Measurements from ENCODE around the gene DIS3L2. TPM values are rescaled to one million over a fixed set of nuclear protein-coding genes. Genes with fewer than 3 reads are reported as not detected.
"Not testable (repeated sequence)": the region's sequence is repeated elsewhere in the genome, so short reads cannot be mapped to it uniquely, and the experiment has no call there.

The DIS3L2 gene
- total RNA-seq, 1 experiment from 2014 or later, result 22.7 TPM

GRCh38 chr2:232027530-232027929, 66.0 kb downstream of the DIS3L2 start:
- Histone ChIP-seq H3K36me3 (replicated peaks; ENCODE audit: control insufficient read depth, insufficient read depth, low read length) (no peaks in the 10 kb centered on the region), H3K27me3 (ENCODE audit: control insufficient read depth, insufficient read depth, low read length) (no peaks in the 10 kb centered on the region), H3K4me3 (ENCODE audit: insufficient read depth, low read depth, low read length) (no peak overlapping the region)
- DNase-seq, result no peak

DNA sequence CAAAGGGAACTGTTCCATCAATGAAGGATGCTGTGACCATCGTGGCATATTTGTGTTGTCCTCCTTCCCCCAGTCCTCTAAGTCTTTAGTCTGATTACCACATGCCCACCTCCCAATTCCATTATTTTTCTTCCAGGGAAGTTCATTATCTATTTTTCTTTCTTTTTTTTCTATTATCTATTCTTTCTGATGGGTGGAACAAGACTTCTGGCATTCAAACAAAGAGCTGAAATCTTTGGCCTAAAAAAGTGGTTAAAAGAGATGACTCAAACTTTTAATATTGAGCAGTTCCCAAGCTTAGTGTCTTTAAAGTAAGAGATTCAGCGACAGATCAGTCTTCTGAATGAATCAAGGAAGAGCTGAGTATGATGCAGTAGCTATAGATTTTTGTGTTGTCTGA, 66.6 kb downstream of the DIS3L2 start:
- Histone ChIP-seq H3K27me3 (ENCODE audit: control insufficient read depth, insufficient read depth, low read length) (no peaks in the 10 kb centered on the region), H3K36me3 (replicated peaks; ENCODE audit: control insufficient read depth, insufficient read depth, low read length) (no peaks in the 10 kb centered on the region), H3K4me3 (ENCODE audit: insufficient read depth, low read depth, low read length) (no peak overlapping the region)
- no peak for DNase-seq

DNA sequence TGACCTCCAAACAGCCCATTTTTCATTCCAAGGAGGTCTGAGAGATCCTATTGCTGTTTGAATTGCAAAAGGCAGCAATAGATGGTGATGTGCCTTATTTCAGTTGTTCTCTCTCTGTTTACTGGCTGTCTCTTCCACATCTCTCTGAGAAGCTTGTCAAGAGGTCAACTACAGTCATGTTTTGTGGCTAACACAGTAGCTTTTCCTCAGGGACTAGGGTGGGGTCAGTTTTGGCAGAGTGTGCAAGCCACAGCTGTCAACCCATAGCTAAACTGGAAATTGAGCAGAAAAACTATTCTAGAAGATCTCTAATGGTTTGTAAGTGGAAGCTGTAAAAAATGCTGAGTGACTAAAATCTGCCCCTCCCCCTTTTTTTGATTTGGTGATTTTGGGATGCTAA, 67.1 kb downstream of the DIS3L2 start:
- no peak for DNase-seq

DNA sequence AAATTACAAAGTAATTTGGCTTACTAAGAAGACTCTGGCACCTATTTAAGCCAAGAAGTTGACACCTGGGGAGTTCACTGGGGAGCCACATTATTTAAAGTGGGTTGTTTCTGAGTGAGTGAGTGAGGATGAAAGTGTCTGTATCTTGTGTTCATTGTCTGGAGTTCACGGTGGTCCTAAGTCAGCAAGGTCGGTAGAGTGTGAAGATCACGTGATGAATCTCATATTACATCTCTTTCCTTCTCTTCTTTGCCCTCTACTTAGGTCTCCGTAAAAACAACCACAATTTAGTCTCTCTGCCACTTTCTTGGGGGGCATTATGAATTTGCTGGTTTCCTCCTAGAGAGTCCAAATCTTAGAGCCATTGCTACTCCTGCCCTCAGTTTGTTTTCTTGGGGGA, 67.8 kb downstream of the DIS3L2 start:
- H3K4me3 ChIP-seq (ENCODE audit: insufficient read depth, low read depth, low read length), result no peak overlapping the region
- H3K27me3 ChIP-seq (ENCODE audit: control insufficient read depth, insufficient read depth, low read length), result no peaks in the 10 kb centered on the region
- DNase-seq, result no peak
- H3K36me3 ChIP-seq (replicated peaks; ENCODE audit: control insufficient read depth, insufficient read depth, low read length), result no peaks in the 10 kb centered on the region

More for the DNA sequence above, 67.1 kb downstream of the DIS3L2 start:
- Histone ChIP-seq H3K27me3 (ENCODE audit: control insufficient read depth, insufficient read depth, low read length) (no peaks in the 10 kb centered on the region), H3K36me3 (replicated peaks; ENCODE audit: control insufficient read depth, insufficient read depth, low read length) (no peaks in the 10 kb centered on the region), H3K4me3 (ENCODE audit: insufficient read depth, low read depth, low read length) (no peak overlapping the region)

- H3K27me3 ChIP-seq (ENCODE audit: control insufficient read depth, insufficient read depth, low read length), result no peaks in the 10 kb centered on the region
- H3K36me3 ChIP-seq (replicated peaks; ENCODE audit: control insufficient read depth, insufficient read depth, low read length), result no peaks in the 10 kb centered on the region
- H3K4me3 ChIP-seq (ENCODE audit: insufficient read depth, low read depth, low read length), result no peak overlapping the region
- no peak for DNase-seq
Measured at GRCh38 chr2:232030229-232030628, 68.7 kb downstream of the DIS3L2 start.

- not testable (repeated sequence) for H3K4me3 ChIP-seq (ENCODE audit: insufficient read depth, low read depth, low read length); H3K36me3 ChIP-seq (replicated peaks; ENCODE audit: control insufficient read depth, insufficient read depth, low read length); DNase-seq; H3K27me3 ChIP-seq (ENCODE audit: control insufficient read depth, insufficient read depth, low read length)
Measured at GRCh38 chr2:232035292-232035691, 73.8 kb downstream of the DIS3L2 start.

DNA sequence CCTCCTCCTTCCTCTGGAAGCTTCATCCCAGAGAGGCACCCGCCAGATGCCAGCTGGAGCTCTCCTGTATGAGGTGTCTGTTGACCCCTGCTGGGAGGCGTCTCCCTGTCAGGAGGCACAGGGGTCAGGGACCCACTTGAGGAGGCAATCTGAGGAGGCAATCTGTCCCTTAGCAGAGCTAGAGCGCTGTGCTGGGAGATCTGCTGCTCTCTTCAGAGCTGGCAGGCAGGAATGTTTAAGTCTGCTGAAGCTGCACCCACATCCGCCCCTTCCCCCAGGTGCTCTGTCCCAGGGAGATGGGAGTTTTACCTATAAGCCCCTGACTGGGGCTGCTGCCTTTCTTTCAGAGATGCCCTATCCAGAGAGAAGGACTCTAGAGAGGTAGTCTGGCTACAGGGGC, 75.4 kb downstream of the DIS3L2 start:
- DNase-seq; H3K27me3 ChIP-seq (ENCODE audit: control insufficient read depth, insufficient read depth, low read length); H3K36me3 ChIP-seq (replicated peaks; ENCODE audit: control insufficient read depth, insufficient read depth, low read length); H3K4me3 ChIP-seq (ENCODE audit: insufficient read depth, low read depth, low read length): not testable (repeated sequence)

DNA sequence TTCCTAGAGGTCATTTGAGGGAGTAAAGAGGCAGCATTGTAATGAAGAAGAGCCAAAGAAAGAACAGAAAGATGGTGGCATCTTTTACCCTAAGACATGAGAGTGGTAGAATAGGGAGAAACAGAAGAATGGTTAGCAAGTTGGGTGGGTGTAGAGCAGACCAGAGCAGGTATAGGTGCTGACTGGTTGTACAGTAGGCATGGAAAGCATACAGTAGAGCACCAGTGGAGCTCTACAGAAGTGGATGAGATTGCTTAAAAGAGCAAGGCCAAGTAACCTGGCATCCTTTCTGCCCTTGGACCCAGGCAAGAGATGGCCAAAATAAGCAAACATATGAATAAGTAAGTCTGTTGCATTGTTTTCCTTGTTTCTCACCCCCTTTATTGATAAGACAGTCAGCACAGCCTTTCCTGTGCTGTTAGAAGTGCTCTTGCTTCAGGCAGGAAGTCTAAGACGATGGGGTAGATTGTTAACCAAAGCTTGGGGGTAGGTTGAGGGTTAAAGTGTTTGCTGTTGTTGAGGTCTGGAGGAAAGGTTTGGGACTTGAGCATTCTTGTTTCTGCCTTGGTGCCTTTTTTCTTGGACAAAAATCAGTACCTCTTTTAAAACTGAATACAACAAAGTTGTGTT, 76.9 kb downstream of the DIS3L2 start:
- H3K27me3 ChIP-seq (ENCODE audit: control insufficient read depth, insufficient read depth, low read length), result no peaks in the 10 kb centered on the region
- H3K4me3 ChIP-seq (ENCODE audit: insufficient read depth, low read depth, low read length), result no peak overlapping the region
- no peak for DNase-seq
- no peaks in the 10 kb centered on the region for H3K36me3 ChIP-seq (replicated peaks; ENCODE audit: control insufficient read depth, insufficient read depth, low read length)

DNA sequence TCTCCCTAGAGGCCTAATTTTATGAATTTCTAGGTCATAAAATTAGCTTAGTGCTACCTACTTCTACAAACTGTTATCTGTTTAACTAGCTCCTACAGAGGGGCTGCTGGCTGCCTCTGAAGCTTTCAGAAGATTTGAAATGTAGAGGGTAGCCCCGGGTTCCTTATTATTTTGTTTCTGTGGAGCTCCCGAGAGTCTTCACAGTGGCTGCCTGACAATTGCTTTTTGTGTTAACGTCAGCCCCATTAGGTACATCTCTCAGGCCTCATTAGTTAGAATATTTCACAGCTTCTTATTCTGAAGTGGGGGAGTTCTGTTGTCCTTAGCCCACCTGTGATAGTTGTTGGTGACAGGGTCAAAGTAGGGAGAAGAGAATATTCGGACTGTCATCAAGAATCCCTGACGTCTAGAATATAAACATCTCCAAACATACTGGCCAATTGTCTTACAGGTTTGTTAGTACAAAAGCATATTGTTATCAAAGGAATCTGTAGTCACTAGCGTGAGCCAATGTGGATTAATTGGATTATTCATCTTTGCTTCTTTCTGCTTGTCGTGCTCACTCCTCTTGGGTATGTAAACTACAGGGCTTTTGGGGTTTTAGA, 77.5 kb downstream of the DIS3L2 start:
- Histone ChIP-seq H3K36me3 (replicated peaks; ENCODE audit: control insufficient read depth, insufficient read depth, low read length) (no peaks in the 10 kb centered on the region), H3K27me3 (ENCODE audit: control insufficient read depth, insufficient read depth, low read length) (no peaks in the 10 kb centered on the region), H3K4me3 (ENCODE audit: insufficient read depth, low read depth, low read length) (no peak overlapping the region)
- no peak for DNase-seq

- no peak for DNase-seq
- no peaks in the 10 kb centered on the region for H3K27me3 ChIP-seq (ENCODE audit: control insufficient read depth, insufficient read depth, low read length)
- H3K4me3 ChIP-seq (ENCODE audit: insufficient read depth, low read depth, low read length), result no peak overlapping the region
- H3K36me3 ChIP-seq (replicated peaks; ENCODE audit: control insufficient read depth, insufficient read depth, low read length), result no peaks in the 10 kb centered on the region
Measured at GRCh38 chr2:232042911-232043574, 81.5 kb downstream of the DIS3L2 start.

DNA sequence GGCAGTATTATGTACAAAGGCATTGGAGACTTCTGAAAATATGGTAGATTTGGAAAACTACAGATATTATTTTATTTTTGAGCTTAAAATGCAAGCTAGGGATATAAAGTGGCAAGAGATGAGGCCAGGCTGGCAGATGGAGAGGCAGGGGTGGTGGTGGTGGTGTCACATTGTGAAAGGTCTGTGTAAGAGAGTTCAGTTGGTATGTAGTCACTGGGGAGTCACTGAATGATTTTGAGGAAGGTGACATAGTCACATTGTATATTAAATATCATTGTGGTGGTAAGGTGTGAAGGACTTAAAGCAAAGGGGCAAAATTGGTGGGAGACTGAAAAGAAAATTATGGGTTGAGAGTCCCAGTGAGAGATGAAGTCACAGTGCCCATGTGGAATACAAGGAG, 82.5 kb downstream of the DIS3L2 start:
- Histone ChIP-seq H3K4me3 (ENCODE audit: insufficient read depth, low read depth, low read length) (no peak overlapping the region), H3K36me3 (replicated peaks; ENCODE audit: control insufficient read depth, insufficient read depth, low read length) (no peaks in the 10 kb centered on the region), H3K27me3 (ENCODE audit: control insufficient read depth, insufficient read depth, low read length) (no peaks in the 10 kb centered on the region)
- no peak for DNase-seq

- H3K36me3 ChIP-seq (replicated peaks; ENCODE audit: control insufficient read depth, insufficient read depth, low read length), result no peaks in the 10 kb centered on the region
- H3K27me3 ChIP-seq (ENCODE audit: control insufficient read depth, insufficient read depth, low read length), result no peaks in the 10 kb centered on the region
- no peak for DNase-seq
- no peak overlapping the region for H3K4me3 ChIP-seq (ENCODE audit: insufficient read depth, low read depth, low read length)
Measured at GRCh38 chr2:232049350-232049749, 87.8 kb downstream of the DIS3L2 start.

GRCh38 chr2:232052591-232052990, 91.1 kb downstream of the DIS3L2 start:
- Histone ChIP-seq H3K4me3 (ENCODE audit: insufficient read depth, low read depth, low read length) (no peak overlapping the region), H3K27me3 (ENCODE audit: control insufficient read depth, insufficient read depth, low read length) (no peaks in the 10 kb centered on the region)

GRCh38 chr2:232053777-232054176, 92.3 kb downstream of the DIS3L2 start:
- Histone ChIP-seq H3K36me3 (replicated peaks; ENCODE audit: control insufficient read depth, insufficient read depth, low read length) (no peaks in the 10 kb centered on the region), H3K4me3 (ENCODE audit: insufficient read depth, low read depth, low read length) (no peak overlapping the region), H3K27me3 (ENCODE audit: control insufficient read depth, insufficient read depth, low read length) (no peaks in the 10 kb centered on the region)
- DNase-seq, result peak; percentile 54

More at GRCh38 chr2:232052591-232052990, 91.1 kb downstream of the DIS3L2 start:
- no peaks in the 10 kb centered on the region for H3K36me3 ChIP-seq (replicated peaks; ENCODE audit: control insufficient read depth, insufficient read depth, low read length)
- DNase-seq, result no peak

All from H7 (cell line).